Measurements from ENCODE around the gene YJEFN3. TPM values are rescaled to one million over a fixed set of nuclear protein-coding genes. Genes with fewer than 3 reads are reported as not detected.

The YJEFN3 gene
- total RNA-seq, 2 experiments from 2014 or later = 10.0 to 10.6 TPM

DNA sequence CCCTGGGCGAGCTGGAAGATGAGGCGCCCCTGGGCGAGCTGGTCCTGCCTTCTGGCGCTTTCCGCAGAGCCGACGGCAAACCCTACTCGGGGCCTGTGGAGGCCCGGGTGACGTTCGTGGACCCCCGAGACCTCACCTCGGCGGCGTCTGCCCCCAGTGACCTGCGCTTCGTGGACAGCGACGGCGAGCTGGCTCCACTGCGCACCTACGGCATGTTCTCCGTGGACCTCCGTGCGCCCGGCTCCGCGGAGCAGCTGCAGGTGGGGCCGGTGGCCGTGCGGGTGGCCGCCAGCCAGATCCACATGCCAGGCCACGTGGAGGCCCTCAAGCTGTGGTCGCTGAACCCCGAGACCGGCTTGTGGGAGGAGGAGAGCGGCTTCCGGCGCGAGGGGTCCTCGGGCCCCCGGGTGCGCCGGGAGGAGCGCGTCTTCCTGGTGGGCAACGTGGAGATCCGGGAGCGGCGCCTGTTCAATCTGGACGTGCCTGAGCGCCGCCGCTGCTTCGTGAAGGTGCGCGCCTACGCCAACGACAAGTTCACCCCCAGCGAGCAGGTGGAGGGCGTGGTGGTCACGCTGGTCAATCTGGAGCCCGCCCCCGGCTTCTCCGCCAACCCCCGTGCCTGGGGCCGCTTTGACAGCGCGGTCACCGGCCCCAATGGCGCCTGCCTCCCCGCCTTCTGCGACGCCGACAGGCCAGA lies 15.7 kb downstream of the YJEFN3 start:
- Mint-ChIP-seq H3K27ac (no peak overlapping the region), H3K4me3 (no peak overlapping the region), H3K27me3 (ENCODE audit: low read depth) (peaks cover 6% of the 10 kb centered on the region), H3K4me1 (ENCODE audit: low read depth) (peaks cover 20% of the 10 kb centered on the region), H3K9me3 (ENCODE audit: insufficient read depth) (no peaks in the 10 kb centered on the region), H3K36me3 (ENCODE audit: low read depth) (no peaks in the 10 kb centered on the region)
- ATAC-seq = no peak
- ChIA-PET POLR2A (no interaction called here), CTCF (interaction anchor here (1.8 kb wide), 1 partner anchor 10 kb away, joined by 4 read pairs; no protein-coding TSS in a partner anchor)
- no peak for DNase-seq

DNA sequence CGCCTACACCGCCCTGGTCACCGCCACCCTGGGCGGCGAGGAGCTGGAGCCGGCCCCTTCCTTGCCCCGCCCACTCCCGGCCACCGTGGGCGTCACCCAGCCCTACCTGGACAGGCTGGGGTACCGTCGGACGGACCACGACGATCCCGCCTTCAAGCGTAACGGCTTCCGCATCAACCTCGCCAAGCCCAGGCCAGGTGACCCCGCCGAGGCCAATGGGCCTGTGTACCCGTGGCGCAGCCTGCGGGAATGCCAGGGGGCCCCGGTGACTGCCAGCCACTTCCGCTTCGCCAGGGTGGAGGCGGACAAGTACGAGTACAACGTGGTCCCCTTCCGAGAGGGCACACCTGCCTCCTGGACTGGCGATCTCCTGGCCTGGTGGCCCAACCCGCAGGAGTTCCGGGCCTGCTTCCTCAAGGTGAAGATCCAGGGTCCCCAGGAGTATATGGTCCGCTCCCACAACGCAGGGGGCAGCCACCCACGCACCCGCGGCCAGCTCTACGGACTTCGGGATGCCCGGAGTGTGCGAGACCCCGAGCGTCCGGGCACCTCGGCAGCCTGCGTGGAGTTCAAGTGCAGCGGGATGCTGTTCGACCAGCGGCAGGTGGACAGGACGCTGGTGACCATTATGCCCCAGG lies 16.4 kb downstream of the YJEFN3 start:
- DNase-seq = no peak
- no peak for ATAC-seq
- ChIA-PET POLR2A (no interaction called here), CTCF (interaction anchor here (1.8 kb wide), 1 partner anchor 9 kb away, joined by 4 read pairs; no protein-coding TSS in a partner anchor)
- H3K9me3 Mint-ChIP-seq (ENCODE audit: insufficient read depth) = no peaks in the 10 kb centered on the region
- H3K27me3 Mint-ChIP-seq (ENCODE audit: low read depth) = peaks cover 6% of the 10 kb centered on the region
- H3K4me1 Mint-ChIP-seq (ENCODE audit: low read depth) = peaks cover 20% of the 10 kb centered on the region
- no peak overlapping the region for H3K4me3 Mint-ChIP-seq
- H3K36me3 Mint-ChIP-seq (ENCODE audit: low read depth) = no peaks in the 10 kb centered on the region
- no peak overlapping the region for H3K27ac Mint-ChIP-seq

- POLR2A ChIA-PET = no interaction called here
- no peak for ATAC-seq
- CTCF ChIA-PET = interaction anchor here (0.9 kb wide), 1 partner anchor 8 kb away, joined by 3 read pairs; no protein-coding TSS in a partner anchor
These were observed 17.0 kb downstream of the YJEFN3 start for GRCh38 chr19:19545707-19546106.

DNA sequence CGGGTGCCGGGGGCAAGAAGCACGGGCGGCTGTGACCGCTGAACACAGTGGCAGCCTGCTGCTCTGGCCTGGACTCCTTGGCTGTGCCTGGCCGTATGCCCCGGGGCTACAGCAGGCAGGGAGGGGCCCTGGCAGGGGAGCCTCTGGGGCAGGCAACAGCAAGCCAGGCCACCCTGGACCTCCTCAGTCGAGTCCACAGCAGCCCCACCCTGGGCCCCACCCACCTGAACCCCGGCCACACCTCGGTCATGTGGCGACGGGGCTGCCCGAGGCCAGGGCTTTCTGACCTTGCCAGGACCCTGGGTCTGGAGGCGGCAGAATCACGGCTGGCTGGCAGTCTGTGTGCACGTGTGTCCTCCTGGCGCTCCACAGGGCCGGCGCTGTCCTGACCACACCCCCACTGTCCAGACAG lies 18.0 kb downstream of the YJEFN3 start:
- no peaks in the 10 kb centered on the region for H3K36me3 Mint-ChIP-seq (ENCODE audit: low read depth)
- ATAC-seq (no peak), DNase-seq (no peak)
- H3K4me3 Mint-ChIP-seq = no peak overlapping the region
- H3K27me3 Mint-ChIP-seq (ENCODE audit: low read depth) = peaks cover 3% of the 10 kb centered on the region
- no peak overlapping the region for H3K27ac Mint-ChIP-seq
- peaks cover 4% of the 10 kb centered on the region for H3K9me3 Mint-ChIP-seq (ENCODE audit: insufficient read depth)
- H3K4me1 Mint-ChIP-seq (ENCODE audit: low read depth) = peaks cover 9% of the 10 kb centered on the region
- ChIA-PET POLR2A (no interaction called here), CTCF (interaction anchor here (0.9 to 1.7 kb wide), 3 partner anchors 10 to 56 kb away, joined by 3 to 5 read pairs (median 4); no protein-coding TSS in a partner anchor)

More at GRCh38 chr19:19545707-19546106, 17.0 kb downstream of the YJEFN3 start:
- H3K4me1 Mint-ChIP-seq (ENCODE audit: low read depth) = peaks cover 16% of the 10 kb centered on the region
- peaks cover 3% of the 10 kb centered on the region for H3K27me3 Mint-ChIP-seq (ENCODE audit: low read depth)
- H3K36me3 Mint-ChIP-seq (ENCODE audit: low read depth) = no peaks in the 10 kb centered on the region
- no peak overlapping the region for H3K27ac Mint-ChIP-seq
- no peaks in the 10 kb centered on the region for H3K9me3 Mint-ChIP-seq (ENCODE audit: insufficient read depth)
- no peak for DNase-seq
- no peak overlapping the region for H3K4me3 Mint-ChIP-seq

DNA sequence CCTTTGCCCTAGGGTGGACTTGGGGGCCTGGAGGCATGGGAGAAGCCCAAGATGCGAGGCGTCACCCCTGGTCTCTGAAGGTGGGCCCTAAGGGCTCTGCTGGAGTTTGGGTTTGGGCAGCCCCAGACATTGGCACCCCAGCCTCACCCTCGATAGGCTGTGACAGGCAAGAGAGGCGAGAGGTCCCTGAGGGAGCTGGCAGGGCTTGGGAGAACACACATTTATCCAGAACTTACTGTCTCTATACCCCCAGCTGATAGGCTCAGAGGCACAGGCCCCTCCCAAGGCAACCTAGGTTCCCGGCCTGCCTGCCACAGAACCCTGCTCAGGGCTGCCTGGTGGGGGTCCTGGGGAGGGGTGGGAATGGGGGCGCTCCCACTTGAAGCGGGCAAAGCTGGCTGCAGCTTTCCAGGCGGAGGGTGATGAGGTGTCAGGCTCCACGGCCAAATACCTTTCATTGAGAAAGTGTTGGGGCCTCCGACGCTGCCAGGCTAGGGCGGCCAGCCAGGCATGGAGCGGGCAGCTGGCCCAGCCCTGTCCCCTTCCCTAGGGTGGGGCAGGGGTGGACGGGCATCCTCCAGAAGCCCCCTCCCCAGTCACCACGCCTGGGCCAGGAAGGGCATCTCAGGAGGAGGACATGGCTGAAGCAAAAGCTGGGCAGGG lies 19.1 kb downstream of the YJEFN3 start:
- POLR2A ChIA-PET = no interaction called here
- Mint-ChIP-seq H3K27ac (no peak overlapping the region), H3K36me3 (ENCODE audit: low read depth) (no peaks in the 10 kb centered on the region), H3K4me3 (no peak overlapping the region), H3K4me1 (ENCODE audit: low read depth) (no peaks in the 10 kb centered on the region), H3K9me3 (ENCODE audit: insufficient read depth) (peaks cover 4% of the 10 kb centered on the region), H3K27me3 (ENCODE audit: low read depth) (peaks cover 3% of the 10 kb centered on the region)
- CTCF ChIA-PET = interaction anchor here (0.7 to 2.2 kb wide), 5 partner anchors 9 to 55 kb away, joined by 3 to 8 read pairs (median 5); no protein-coding TSS in a partner anchor
- no peak for DNase-seq
- no peak for ATAC-seq

- Mint-ChIP-seq H3K27ac (peak overlapping the region; percentile 6), H3K4me1 (ENCODE audit: low read depth) (peaks cover 4% of the 10 kb centered on the region), H3K9me3 (ENCODE audit: insufficient read depth) (peaks cover 4% of the 10 kb centered on the region), H3K36me3 (ENCODE audit: low read depth) (no peaks in the 10 kb centered on the region), H3K27me3 (ENCODE audit: low read depth) (peaks cover 3% of the 10 kb centered on the region), H3K4me3 (no peak overlapping the region)
- no peak for DNase-seq
- ATAC-seq = no peak
- ChIA-PET POLR2A (no interaction called here), CTCF (interaction anchor here (2.2 kb wide), 1 partner anchor 17 kb away, joined by 8 read pairs; no protein-coding TSS in a partner anchor)
These were observed 20.4 kb downstream of the YJEFN3 start for GRCh38 chr19:19548915-19549759.

GRCh38 chr19:19549804-19550464 lies 21.2 kb downstream of the YJEFN3 start:
- no peak for DNase-seq
- Mint-ChIP-seq H3K27ac (no peak overlapping the region), H3K4me1 (ENCODE audit: low read depth) (peaks cover 8% of the 10 kb centered on the region), H3K9me3 (ENCODE audit: insufficient read depth) (peaks cover 4% of the 10 kb centered on the region), H3K36me3 (ENCODE audit: low read depth) (no peaks in the 10 kb centered on the region), H3K4me3 (no peak overlapping the region), H3K27me3 (ENCODE audit: low read depth) (peaks cover 3% of the 10 kb centered on the region)
- ChIA-PET POLR2A (interaction anchor here (1.9 kb wide), 1 partner anchor 34 kb away, joined by 5 read pairs; the partner anchor contains the start of genes NDUFA13 and TSSK6), CTCF (interaction anchor here (2.2 kb wide), 1 partner anchor 18 kb away, joined by 8 read pairs; no protein-coding TSS in a partner anchor)
- ATAC-seq = no peak

DNA sequence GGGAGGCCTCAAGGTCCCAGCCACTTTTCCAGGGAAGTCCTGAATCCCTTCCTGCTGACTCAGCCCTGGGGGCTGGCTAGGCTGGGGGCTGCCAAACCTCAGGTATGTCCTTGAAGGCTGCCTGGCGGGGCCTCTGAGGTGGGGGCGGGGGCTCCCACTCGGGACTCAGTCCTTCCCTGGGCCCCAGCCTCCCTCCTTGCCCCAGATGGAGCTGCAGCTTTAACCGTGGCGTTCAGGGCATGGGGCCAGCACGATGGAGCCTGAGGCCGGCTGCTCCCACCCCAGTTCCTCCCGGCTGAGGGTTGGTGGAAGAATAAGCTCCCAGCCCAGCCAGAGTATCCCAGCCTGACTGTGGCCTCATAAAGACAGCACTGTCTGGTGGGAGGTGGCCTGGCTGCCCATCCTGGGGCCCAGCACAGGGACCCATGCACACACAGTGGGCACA lies 21.8 kb downstream of the YJEFN3 start:
- Mint-ChIP-seq H3K36me3 (ENCODE audit: low read depth) (no peaks in the 10 kb centered on the region), H3K4me1 (ENCODE audit: low read depth) (peaks cover 8% of the 10 kb centered on the region), H3K27me3 (ENCODE audit: low read depth) (peaks cover 3% of the 10 kb centered on the region), H3K4me3 (no peak overlapping the region), H3K27ac (no peak overlapping the region), H3K9me3 (ENCODE audit: insufficient read depth) (peaks cover 4% of the 10 kb centered on the region)
- DNase-seq (no peak), ATAC-seq (no peak)
- ChIA-PET CTCF (interaction anchor here (1.1 to 2.7 kb wide), 2 partner anchors 18 to 57 kb away, joined by 4 to 18 read pairs; no protein-coding TSS in a partner anchor), POLR2A (interaction anchor here (1.9 kb wide), 1 partner anchor 35 kb away, joined by 5 read pairs; the partner anchor contains the start of genes NDUFA13 and TSSK6)

DNA sequence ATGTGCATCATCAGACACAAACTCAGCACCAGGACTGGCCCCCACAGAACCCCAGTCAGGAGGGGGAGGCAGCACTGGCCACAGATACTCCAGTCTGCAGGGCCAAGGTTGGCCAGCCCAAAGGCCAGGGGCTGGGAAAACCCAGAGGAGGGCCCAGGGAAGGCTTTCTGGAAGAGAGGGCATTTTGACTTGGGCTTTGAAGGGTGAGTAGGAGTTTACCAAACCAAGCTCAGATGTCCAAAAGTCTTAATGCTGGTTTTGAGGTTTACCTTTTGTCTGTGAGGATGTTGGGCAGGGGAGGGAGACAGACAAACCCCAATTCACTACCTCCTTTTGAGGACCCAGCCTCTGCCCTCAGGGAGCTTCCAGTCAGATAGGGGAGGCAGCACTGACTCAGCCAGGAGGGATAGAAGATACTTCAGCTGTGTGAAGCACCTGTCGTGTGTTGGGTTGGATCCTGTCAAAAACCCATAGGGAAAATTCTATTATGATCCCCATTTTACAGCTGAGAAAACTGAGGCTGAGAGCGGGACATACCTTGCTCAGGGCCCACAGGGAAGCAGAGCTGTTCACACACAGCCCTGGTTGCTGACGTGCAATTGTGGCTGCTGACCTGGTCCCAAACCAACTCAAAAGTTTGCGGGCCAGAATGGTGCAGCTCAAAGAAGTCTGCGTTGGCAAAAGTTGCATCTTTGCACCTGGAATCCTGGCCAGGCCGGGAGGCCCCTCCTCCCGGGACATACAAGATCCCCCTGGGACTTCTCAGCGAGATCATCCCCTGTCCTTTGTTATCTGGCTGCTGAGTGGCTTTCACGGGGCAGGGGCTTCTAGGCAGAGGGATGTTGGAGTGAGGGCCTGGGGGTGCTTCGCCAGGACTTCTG lies 22.5 kb downstream of the YJEFN3 start:
- peaks cover 8% of the 10 kb centered on the region for H3K4me1 Mint-ChIP-seq (ENCODE audit: low read depth)
- peak overlapping the region; percentile 50 for H3K27ac Mint-ChIP-seq
- peaks cover 3% of the 10 kb centered on the region for H3K27me3 Mint-ChIP-seq (ENCODE audit: low read depth)
- CTCF ChIA-PET = interaction anchor here (1.1 to 2.7 kb wide), 4 partner anchors 9 to 93 kb away, joined by 4 to 18 read pairs (median 6); partner anchors contain the start of gene GMIP
- peaks cover 4% of the 10 kb centered on the region for H3K9me3 Mint-ChIP-seq (ENCODE audit: insufficient read depth)
- POLR2A ChIA-PET = interaction anchor here (1.9 kb wide), 1 partner anchor 36 kb away, joined by 5 read pairs; the partner anchor contains the start of genes NDUFA13 and TSSK6
- DNase-seq (no peak), ATAC-seq (no peak)
- no peak overlapping the region for H3K4me3 Mint-ChIP-seq
- H3K36me3 Mint-ChIP-seq (ENCODE audit: low read depth) = no peaks in the 10 kb centered on the region

GRCh38 chr19:19551853-19552192 lies 23.1 kb downstream of the YJEFN3 start:
- peaks cover 8% of the 10 kb centered on the region for H3K4me1 Mint-ChIP-seq (ENCODE audit: low read depth)
- ATAC-seq (no peak), DNase-seq (no peak)
- POLR2A ChIA-PET = interaction anchor here (1.9 kb wide), 1 partner anchor 36 kb away, joined by 5 read pairs; the partner anchor contains the start of genes NDUFA13 and TSSK6
- no peaks in the 10 kb centered on the region for H3K36me3 Mint-ChIP-seq (ENCODE audit: low read depth)
- peaks cover 4% of the 10 kb centered on the region for H3K9me3 Mint-ChIP-seq (ENCODE audit: insufficient read depth)
- H3K27ac Mint-ChIP-seq = no peak overlapping the region
- peaks cover 3% of the 10 kb centered on the region for H3K27me3 Mint-ChIP-seq (ENCODE audit: low read depth)
- no peak overlapping the region for H3K4me3 Mint-ChIP-seq
- CTCF ChIA-PET = interaction anchor here (1.1 to 2.7 kb wide), 4 partner anchors 9 to 92 kb away, joined by 4 to 18 read pairs (median 6); partner anchors contain the start of gene GMIP

All from activated CD8-positive, alpha-beta T cell treated with anti-CD3 and anti-CD28 coated beads, Interleukin-2, amount 10 ng/mL, durations not matched to agents 7 days and 5 days (primary cell).